DND-41 (cell line): ENCODE measurements around the gene TTC38.

ENCODE experiments used
- EZH2 ChIP-seq: IDR thresholded peaks from 3 replicates; pipeline ENCODE4 v1.6.1; 2012; ENCODE audit warnings: borderline replicate concordance, low read depth, mild to moderate bottlenecking, moderate library complexity, low read length, inconsistent platforms; ENCODE audit not compliant: severe bottlenecking
- TF ChIP-seq, protein P1 (sequence below): IDR thresholded peaks from 2 replicates; pipeline ENCODE4 v1.5.1; 2012; ENCODE audit warnings: borderline replicate concordance, low read length, moderate library complexity, mild to moderate bottlenecking; ENCODE audit not compliant: poor library complexity, severe bottlenecking; ENCODE audit errors: extremely low read depth

DNA sequence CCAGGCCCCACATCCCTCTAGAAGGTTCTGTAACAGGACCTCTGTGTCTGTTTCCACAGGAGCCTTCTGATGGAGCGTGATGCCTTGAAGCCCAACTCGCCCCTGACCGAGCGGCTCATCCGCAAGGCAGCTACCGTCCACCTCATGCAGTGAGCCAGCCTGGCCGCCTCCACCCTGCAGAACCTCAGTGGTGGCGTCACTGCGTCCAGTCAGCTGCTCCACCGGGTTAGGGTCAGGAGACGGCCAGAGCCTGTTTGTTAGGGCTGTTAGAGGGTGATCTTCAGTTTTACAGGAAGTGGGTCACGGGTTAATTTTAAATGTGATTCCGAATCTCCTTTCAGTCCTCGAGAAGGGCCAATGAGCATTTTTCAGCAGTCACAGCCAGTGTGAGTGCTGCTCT is 24.9 kb downstream of the TTC38 start:
- TF ChIP-seq, protein P1, sequence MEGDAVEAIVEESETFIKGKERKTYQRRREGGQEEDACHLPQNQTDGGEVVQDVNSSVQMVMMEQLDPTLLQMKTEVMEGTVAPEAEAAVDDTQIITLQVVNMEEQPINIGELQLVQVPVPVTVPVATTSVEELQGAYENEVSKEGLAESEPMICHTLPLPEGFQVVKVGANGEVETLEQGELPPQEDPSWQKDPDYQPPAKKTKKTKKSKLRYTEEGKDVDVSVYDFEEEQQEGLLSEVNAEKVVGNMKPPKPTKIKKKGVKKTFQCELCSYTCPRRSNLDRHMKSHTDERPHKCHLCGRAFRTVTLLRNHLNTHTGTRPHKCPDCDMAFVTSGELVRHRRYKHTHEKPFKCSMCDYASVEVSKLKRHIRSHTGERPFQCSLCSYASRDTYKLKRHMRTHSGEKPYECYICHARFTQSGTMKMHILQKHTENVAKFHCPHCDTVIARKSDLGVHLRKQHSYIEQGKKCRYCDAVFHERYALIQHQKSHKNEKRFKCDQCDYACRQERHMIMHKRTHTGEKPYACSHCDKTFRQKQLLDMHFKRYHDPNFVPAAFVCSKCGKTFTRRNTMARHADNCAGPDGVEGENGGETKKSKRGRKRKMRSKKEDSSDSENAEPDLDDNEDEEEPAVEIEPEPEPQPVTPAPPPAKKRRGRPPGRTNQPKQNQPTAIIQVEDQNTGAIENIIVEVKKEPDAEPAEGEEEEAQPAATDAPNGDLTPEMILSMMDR: no peak
- TF ChIP-seq EZH2: no peak
